ENCODE results near the gene AHNAK.
"Not testable (repeated sequence)": the region's sequence is repeated elsewhere in the genome, so short reads cannot be mapped to it uniquely, and the experiment has no call there.

Gene AHNAK

GRCh38 chr11:62388999-62389398 is 157.6 kb downstream of the AHNAK start:
- no peak for DNase-seq (ENCODE audit: low read depth)

GRCh38 chr11:62387381-62387780 is 159.2 kb downstream of the AHNAK start:
- DNase-seq (ENCODE audit: low read depth): no peak

- DNase-seq (ENCODE audit: low read depth): not testable (repeated sequence)
Observed at GRCh38 chr11:62386083-62386482, 160.5 kb downstream of the AHNAK start.

- DNase-seq (ENCODE audit: low read depth): no peak
Observed at GRCh38 chr11:62383822-62384221, 162.8 kb downstream of the AHNAK start.
